ENCODE results near the gene SMIM22. TPM values are rescaled to one million over a fixed set of nuclear protein-coding genes. Genes with fewer than 3 reads are reported as not detected.

SMIM22 gene
- total RNA-seq, 1 donor from 2014 or later, result 27.7 TPM

- intact Hi-C loops (cut with DNase I), result no loop called here
- no peak overlapping the region for H3K4me3 ChIP-seq
- ATAC-seq (no peak), DNase-seq (no peak)
- H3K9me3 ChIP-seq, result no peaks in the 10 kb centered on the region
- H3K27ac ChIP-seq, result no peak overlapping the region
- H3K4me1 ChIP-seq, result no peaks in the 10 kb centered on the region
- no peaks in the 10 kb centered on the region for H3K27me3 ChIP-seq (ENCODE audit: low read depth)
- H3K36me3 ChIP-seq, result peaks cover 100% of the 10 kb centered on the region
- TF ChIP-seq CTCF (IDR thresholded peaks at IDR 0.05), result no peak
Observed at GRCh38 chr16:4820652-4821051, 25.5 kb downstream of the SMIM22 start.

GRCh38 chr16:4825196-4825595 is 30.0 kb downstream of the SMIM22 start:
- Histone ChIP-seq H3K36me3 (peaks cover 100% of the 10 kb centered on the region), H3K4me3 (no peak overlapping the region), H3K9me3 (no peaks in the 10 kb centered on the region), H3K27me3 (ENCODE audit: low read depth) (no peaks in the 10 kb centered on the region), H3K4me1 (no peaks in the 10 kb centered on the region), H3K27ac (no peak overlapping the region)
- no peak for DNase-seq
- intact Hi-C loops (cut with DNase I), result no loop called here
- ATAC-seq, result no peak
- no peak for TF ChIP-seq CTCF (IDR thresholded peaks at IDR 0.05)

- DNase-seq, result no peak
- ATAC-seq, result no peak
- Histone ChIP-seq H3K4me3 (no peak overlapping the region), H3K36me3 (peaks cover 100% of the 10 kb centered on the region), H3K4me1 (no peaks in the 10 kb centered on the region), H3K9me3 (no peaks in the 10 kb centered on the region), H3K27me3 (ENCODE audit: low read depth) (no peaks in the 10 kb centered on the region), H3K27ac (no peak overlapping the region)
- TF ChIP-seq CTCF (IDR thresholded peaks at IDR 0.05), result no peak
- intact Hi-C loops (cut with DNase I), result no loop called here
Observed at GRCh38 chr16:4826526-4826925, 31.4 kb downstream of the SMIM22 start.

- Histone ChIP-seq H3K27ac (no peak overlapping the region), H3K4me1 (no peaks in the 10 kb centered on the region), H3K27me3 (ENCODE audit: low read depth) (no peaks in the 10 kb centered on the region), H3K36me3 (peaks cover 100% of the 10 kb centered on the region), H3K9me3 (no peaks in the 10 kb centered on the region), H3K4me3 (no peak overlapping the region)
- ATAC-seq (no peak), DNase-seq (no peak)
- intact Hi-C loops (cut with DNase I), result no loop called here
- TF ChIP-seq CTCF (IDR thresholded peaks at IDR 0.05), result no peak
Observed at GRCh38 chr16:4826980-4827379, 31.8 kb downstream of the SMIM22 start.

- Histone ChIP-seq H3K36me3 (peaks cover 95% of the 10 kb centered on the region), H3K27ac (no peak overlapping the region), H3K27me3 (ENCODE audit: low read depth) (no peaks in the 10 kb centered on the region), H3K4me3 (no peak overlapping the region), H3K4me1 (no peaks in the 10 kb centered on the region), H3K9me3 (no peaks in the 10 kb centered on the region)
- intact Hi-C loops (cut with DNase I), result no loop called here
- no peak for TF ChIP-seq CTCF (IDR thresholded peaks at IDR 0.05)
- ATAC-seq (no peak), DNase-seq (no peak)
Observed at GRCh38 chr16:4828567-4829321, 33.6 kb downstream of the SMIM22 start.

Measured in lower lobe of right lung (tissue), 2 donors.